Right cardiac atrium (tissue), 5 donors: ENCODE data around the gene CYP2A6. TPM values are rescaled to one million over a fixed set of nuclear protein-coding genes. Genes with fewer than 3 reads are reported as not detected.
"Not testable (repeated sequence)": the region's sequence is repeated elsewhere in the genome, so short reads cannot be mapped to it uniquely, and the experiment has no call there.

Experiments
- ATAC-seq, 2 donors: fragments of 200-7000 bp; cut with Tn5 transposase; one replicate each; pipeline versions ENCODE4 v1.8.0 to v1.9.1; 2020; ENCODE audit warnings: moderate library complexity in 2 of 2, mild to moderate bottlenecking in 1 of 2
- DNase-seq, 3 donors: peaks; one replicate each; pipeline ENCODE4 v3.0.0-alpha.2; 2020
- H3K27ac ChIP-seq: one replicate; pipeline ENCODE4 v1.5.1; 2013; ENCODE audit warnings: mild to moderate bottlenecking, low read length, control low read depth, moderate library complexity
- H3K27me3 ChIP-seq: one replicate; pipeline ENCODE4 v1.6.1; 2013; ENCODE audit not compliant: control insufficient read depth, insufficient read depth
- H3K4me1 ChIP-seq: one replicate; pipeline ENCODE4 v1.6.1; 2013; ENCODE audit warnings: low read length; ENCODE audit not compliant: control insufficient read depth, insufficient read depth
- H3K4me3 ChIP-seq: one replicate; pipeline ENCODE4 v1.5.1; 2013; ENCODE audit warnings: low read length, control low read depth
- H3K9me3 ChIP-seq: one replicate; pipeline ENCODE4 v1.6.1; 2013; ENCODE audit warnings: low read length; ENCODE audit not compliant: control insufficient read depth
- WGBS: extraction: QIAGEN DNeasy Blood & Tissue Kit; methylation state at CpG from one replicate; pipeline ENCODE4 v1.1.7; 2013; 5-methylcytosine and 5-hydroxymethylcytosine counted together
- intact Hi-C, 4 donors: fragments of 100-400 bp; cut with DNase I; formaldehyde crosslinking; loops; one replicate each; pipeline versions ENCODE4 v1.11.0 to v1.14.0; 2022 to 2023
- polyA plus RNA-seq: library from polyadenylated mRNA; stranded (reverse); fragments of 200-250 nt; gene quantifications from one replicate; pipeline ENCODE4 v1.2.3, GENCODE V29; 2013
- total RNA-seq, 4 donors: library from RNA; stranded (reverse); fragmentation: NEBNext Ultra II Directional; extraction: Animal tissue kit (Norgen Biotek cat#: 25700); gene quantifications; one replicate each; pipeline ENCODE4 v1.2.1, GENCODE V29; 2021
- donor health status: healthy with polysubstance abuse.
- donor health status: DM: no; HTN: yes; CAD: no.
- donor health status: DM: no; HTN: no; CAD: no.
- donor health status: DM: no; HTN: yes; CAD: no; lungs with severe emphysema.
- donor health status: DM: yes; HTN: yes; CAD: no.

Gene CYP2A6
- total and polyA plus RNA-seq, 5 donors = not detected

- DNase-seq, H3K4me3 ChIP-seq, H3K4me1 ChIP-seq, intact Hi-C loops, H3K27me3 ChIP-seq, H3K27ac ChIP-seq, H3K9me3 ChIP-seq: not testable (repeated sequence)
- WGBS = 67% methylated on average over 2 of the region's 4 CpGs
- ATAC-seq = peak in 1 of 2 donors; percentile 64
These were observed 24.6 kb upstream of the CYP2A6 start for GRCh38 chr19:40874874-40875273.

GRCh38 chr19:40873873-40874272 is 23.6 kb upstream of the CYP2A6 start:
- ATAC-seq, H3K4me1 ChIP-seq, DNase-seq, H3K4me3 ChIP-seq, H3K9me3 ChIP-seq, H3K27me3 ChIP-seq, intact Hi-C loops, H3K27ac ChIP-seq: not testable (repeated sequence)
- WGBS = 84% methylated on average over 2 of the region's 2 CpGs

GRCh38 chr19:40872209-40872608 is 22.0 kb upstream of the CYP2A6 start:
- Histone ChIP-seq H3K4me1 (no peaks in the 10 kb centered on the region), H3K27ac (no peak overlapping the region), H3K27me3 (no peaks in the 10 kb centered on the region), H3K9me3 (no peaks in the 10 kb centered on the region), H3K4me3 (no peak overlapping the region)
- DNase-seq (no peak), ATAC-seq (no peak)
- WGBS = 67% methylated on average over 2 of the region's 2 CpGs
- intact Hi-C loops = no loop called here

DNA sequence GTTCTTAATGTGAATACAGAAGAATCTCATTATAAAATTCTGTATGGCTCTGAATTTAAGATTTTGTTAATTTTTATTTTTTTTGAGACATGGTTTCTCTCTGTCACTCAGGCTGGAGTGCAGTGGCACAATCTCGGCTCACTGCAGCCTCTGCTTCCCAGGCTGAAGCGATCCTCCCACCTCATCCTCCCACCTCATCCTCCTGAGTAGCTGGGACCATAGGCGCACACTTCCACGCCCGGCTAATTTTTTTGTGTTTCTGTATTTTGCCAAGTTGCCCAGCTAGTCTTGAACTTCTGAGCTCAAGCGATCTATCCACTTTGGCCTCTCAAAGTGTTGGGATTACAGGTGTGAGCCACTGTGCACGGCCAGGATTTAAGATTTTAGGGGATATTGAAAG is 17.5 kb upstream of the CYP2A6 start:
- Histone ChIP-seq H3K4me1 (no peaks in the 10 kb centered on the region), H3K9me3 (no peaks in the 10 kb centered on the region), H3K27ac (no peak overlapping the region), H3K4me3 (no peak overlapping the region), H3K27me3 (no peaks in the 10 kb centered on the region)
- ATAC-seq (no peak), DNase-seq (no peak)
- intact Hi-C loops = no loop called here
- WGBS = 79% methylated on average over 7 of the region's 7 CpGs

DNA sequence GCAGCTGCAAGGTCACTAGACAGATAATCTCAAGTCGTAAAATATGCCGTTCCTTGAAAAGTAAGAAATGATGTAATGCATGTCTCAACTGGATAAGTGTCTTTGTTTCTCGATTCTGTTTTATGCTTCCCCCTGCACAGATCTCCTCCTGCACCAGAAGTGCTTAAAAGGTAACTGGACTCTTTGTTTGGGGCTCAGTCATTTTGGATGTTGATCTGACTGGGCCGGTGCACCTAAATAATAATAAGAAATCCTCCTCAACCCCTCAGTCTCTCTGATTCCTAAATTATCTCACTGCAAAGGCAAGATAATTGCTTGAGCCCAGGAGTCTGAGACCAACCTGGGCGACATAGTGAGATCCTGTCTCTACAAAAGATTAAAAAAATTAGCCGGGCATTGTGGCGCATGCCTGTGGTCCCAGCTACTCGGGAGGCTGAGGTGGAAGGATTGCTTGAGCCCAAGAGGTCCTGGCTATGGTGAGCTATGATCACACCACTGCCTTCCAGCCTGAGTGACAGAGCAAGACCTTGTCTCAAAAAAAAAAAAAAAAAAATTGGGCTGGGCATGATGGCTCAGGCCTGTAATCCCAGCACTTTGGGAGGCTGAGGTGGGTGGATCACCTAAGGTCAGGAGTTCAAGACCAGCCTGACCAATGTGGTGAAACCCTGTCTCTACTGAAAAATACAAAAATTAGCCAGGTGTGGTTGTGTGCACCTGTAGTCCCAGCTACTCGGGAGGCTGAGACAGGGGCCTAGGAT is 14.7 kb upstream of the CYP2A6 start:
- H3K27ac ChIP-seq, H3K27me3 ChIP-seq, ATAC-seq, H3K9me3 ChIP-seq, H3K4me3 ChIP-seq, DNase-seq, H3K4me1 ChIP-seq, intact Hi-C loops: not testable (repeated sequence)
- WGBS = 51% methylated on average over 9 of the region's 9 CpGs

DNA sequence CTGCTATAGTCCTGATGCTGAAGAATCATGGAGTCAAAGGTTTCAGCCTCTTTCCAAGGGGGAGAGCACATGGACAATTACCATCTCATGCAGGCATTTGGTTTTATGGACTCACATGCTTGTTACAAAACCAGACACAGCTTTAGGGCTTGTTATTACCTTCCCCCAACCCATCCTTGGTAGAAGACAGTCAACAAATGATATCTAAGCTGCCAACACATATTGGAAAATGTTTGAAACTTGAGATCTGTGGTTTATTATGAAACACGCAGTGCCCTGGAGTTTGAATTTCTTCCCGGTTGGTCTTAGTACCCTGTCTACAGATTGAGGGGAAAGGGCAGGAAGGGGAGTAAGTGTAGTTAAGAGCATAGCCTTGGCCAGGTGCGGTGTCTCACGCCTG is 12.5 kb upstream of the CYP2A6 start:
- ATAC-seq (no peak), DNase-seq (no peak)
- H3K4me3 ChIP-seq = no peak overlapping the region
- 86% methylated on average over 4 of the region's 4 CpGs for WGBS
- no peaks in the 10 kb centered on the region for H3K27me3 ChIP-seq
- no peaks in the 10 kb centered on the region for H3K9me3 ChIP-seq
- no peak overlapping the region for H3K27ac ChIP-seq
- H3K4me1 ChIP-seq = no peaks in the 10 kb centered on the region
- intact Hi-C loops = no loop called here

DNA sequence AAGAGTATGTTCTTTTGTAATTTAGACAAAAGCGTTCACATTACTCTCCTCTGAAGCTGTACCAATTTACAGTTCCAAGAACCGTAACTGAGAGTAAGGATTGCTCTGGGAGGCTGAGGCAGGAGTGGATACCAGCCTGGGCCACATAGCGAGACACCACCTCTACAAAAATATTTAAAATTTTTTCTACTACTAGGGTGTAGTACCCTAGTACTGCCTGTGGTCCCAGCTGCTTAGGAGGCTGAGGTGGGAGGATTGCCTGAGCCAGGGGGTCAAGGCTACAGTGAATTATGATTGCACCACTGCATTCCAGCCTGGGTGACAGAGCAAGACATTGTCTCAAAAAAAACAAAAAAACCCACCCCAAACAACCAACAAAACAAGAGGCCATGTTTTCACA is 12.1 kb upstream of the CYP2A6 start:
- intact Hi-C loops = no loop called here
- ATAC-seq (no peak), DNase-seq (no peak)
- no peaks in the 10 kb centered on the region for H3K27me3 ChIP-seq
- H3K4me1 ChIP-seq = no peaks in the 10 kb centered on the region
- WGBS = 94% methylated on average over 3 of the region's 3 CpGs
- no peak overlapping the region for H3K4me3 ChIP-seq
- H3K27ac ChIP-seq = no peak overlapping the region
- no peaks in the 10 kb centered on the region for H3K9me3 ChIP-seq

- Histone ChIP-seq H3K4me3 (no peak overlapping the region), H3K27ac (no peak overlapping the region), H3K27me3 (no peaks in the 10 kb centered on the region), H3K4me1 (no peaks in the 10 kb centered on the region), H3K9me3 (no peaks in the 10 kb centered on the region)
- intact Hi-C loops = no loop called here
- no peak for DNase-seq
- 92% methylated on average over 5 of the region's 5 CpGs for WGBS
- no peak for ATAC-seq
These were observed 7.9 kb upstream of the CYP2A6 start for GRCh38 chr19:40858109-40858508.

- DNase-seq = not testable (repeated sequence)
- WGBS = 63% methylated on average over 2 of the region's 3 CpGs
These were observed 2.4 kb upstream of the CYP2A6 start for GRCh38 chr19:40852467-40853152.

DNA sequence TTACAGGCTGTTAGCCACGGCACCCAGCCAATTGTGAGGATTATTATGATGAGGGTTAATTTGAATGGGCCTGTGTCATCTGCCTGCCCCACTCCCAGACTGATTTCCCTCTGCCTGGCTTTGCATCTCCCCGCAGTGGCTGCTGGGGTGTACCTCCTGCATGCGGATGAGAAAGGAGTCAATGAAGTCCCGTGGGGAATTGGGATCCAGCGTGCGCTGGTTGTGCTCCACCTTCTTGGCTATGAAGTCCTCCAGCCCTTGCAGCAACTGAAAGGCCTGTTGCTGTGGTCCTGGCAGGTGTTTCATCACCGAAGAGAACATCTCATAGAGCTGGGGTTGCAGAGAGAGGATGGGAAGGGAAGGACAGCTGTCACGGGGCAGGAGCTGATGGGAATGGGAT is 3.5 kb downstream of the CYP2A6 start:
- intact Hi-C loops, H3K9me3 ChIP-seq, H3K27me3 ChIP-seq, H3K4me1 ChIP-seq, H3K27ac ChIP-seq, ATAC-seq, H3K4me3 ChIP-seq: not testable (repeated sequence)
- DNase-seq = peak in 1 of 3 donors; percentile 17
- WGBS = 78% methylated on average over 8 of the region's 8 CpGs

More at GRCh38 chr19:40852467-40853152, 2.4 kb upstream of the CYP2A6 start:
- H3K4me1 ChIP-seq, H3K27me3 ChIP-seq, intact Hi-C loops, ATAC-seq, H3K27ac ChIP-seq, H3K9me3 ChIP-seq, H3K4me3 ChIP-seq: not testable (repeated sequence)

DNA sequence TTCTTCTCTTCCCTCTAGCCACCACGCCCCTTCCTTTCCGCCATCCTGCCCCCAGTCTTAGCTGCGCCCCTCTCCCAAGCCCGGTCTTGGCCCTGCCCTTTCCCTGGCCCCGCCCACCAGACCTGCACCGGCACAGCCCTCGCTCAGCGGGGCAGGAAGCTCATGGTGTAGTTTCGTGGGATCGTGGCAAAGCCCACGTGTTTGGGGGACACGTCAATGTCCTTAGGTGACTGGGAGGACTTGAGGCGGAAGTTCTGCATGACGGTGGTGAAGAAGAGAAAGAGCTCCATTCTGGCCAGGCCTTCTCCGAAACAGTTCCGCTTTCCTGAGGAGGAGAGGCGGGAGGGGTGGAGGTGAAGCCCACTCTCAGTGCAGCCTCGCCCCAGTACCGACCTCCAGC is 6.6 kb downstream of the CYP2A6 start:
- H3K27ac ChIP-seq, H3K4me1 ChIP-seq, H3K9me3 ChIP-seq, H3K27me3 ChIP-seq, H3K4me3 ChIP-seq, intact Hi-C loops: not testable (repeated sequence)
- DNase-seq (peak in 2 of 3 donors; percentile 51 to 78), ATAC-seq (peak; percentile 68 to 69)
- WGBS = 4% methylated on average over 16 of the region's 19 CpGs
